ENCODE data around the gene PAX9.

PAX9 gene

GRCh38 chr14:36661506-36662257, at the start of gene PAX9:
Gene PAX9, plus strand, starts transcription at chr14:36661860. Its CDS starts 230 bp downstream, at chr14:36662090.
- peak; percentile 87 for ATAC-seq
- TF ChIP-seq ESRRG (CRISPR knock-in tag; IDR thresholded peaks at IDR 0.05) (no peak), RARB (CRISPR knock-in tag; IDR thresholded peaks at IDR 0.05) (no peak)

- no peak for ATAC-seq
- TF ChIP-seq TOX (CRISPR knock-in tag; IDR thresholded peaks at IDR 0.05; ENCODE audit: borderline replicate concordance) (no peak), CREB5 (CRISPR knock-in tag; IDR thresholded peaks at IDR 0.05; ENCODE audit: low read depth) (no peak), TCF4 (CRISPR knock-in tag; IDR thresholded peaks at IDR 0.05; ENCODE audit: borderline replicate concordance) (no peak)
Observed at GRCh38 chr14:36617824-36618223, 43.8 kb upstream of the PAX9 start.

- no peak for ATAC-seq
- TF ChIP-seq ARNTL (CRISPR knock-in tag; IDR thresholded peaks at IDR 0.05; ENCODE audit: borderline replicate concordance, low read depth) = no peak
- TF ChIP-seq ZFP3 (CRISPR knock-in tag; IDR thresholded peaks at IDR 0.05) = no peak
- TF ChIP-seq ESRRG (CRISPR knock-in tag; IDR thresholded peaks at IDR 0.05) = no peak
- TF ChIP-seq ISL1 (CRISPR knock-in tag; IDR thresholded peaks at IDR 0.05) = no peak
Observed at GRCh38 chr14:36618641-36619040, 43.0 kb upstream of the PAX9 start.

GRCh38 chr14:36619131-36619530, 42.5 kb upstream of the PAX9 start:
- no peak for ATAC-seq
- no peak for TF ChIP-seq TCF4 (CRISPR knock-in tag; IDR thresholded peaks at IDR 0.05; ENCODE audit: borderline replicate concordance)
- TF ChIP-seq TOX (CRISPR knock-in tag; IDR thresholded peaks at IDR 0.05; ENCODE audit: borderline replicate concordance) = no peak
- no peak for TF ChIP-seq TSHZ2 (CRISPR knock-in tag; IDR thresholded peaks at IDR 0.05)
- TF ChIP-seq POU6F1 (CRISPR knock-in tag; IDR thresholded peaks at IDR 0.05; ENCODE audit: borderline replicate concordance, low read depth) = no peak
- TF ChIP-seq SNAI2 (CRISPR knock-in tag; IDR thresholded peaks at IDR 0.05) = no peak
- no peak for TF ChIP-seq GLIS3 (CRISPR knock-in tag; IDR thresholded peaks at IDR 0.05)
- TF ChIP-seq PPARA (CRISPR knock-in tag; IDR thresholded peaks at IDR 0.05; ENCODE audit: borderline replicate concordance) = no peak
- no peak for TF ChIP-seq CREB5 (CRISPR knock-in tag; IDR thresholded peaks at IDR 0.05; ENCODE audit: low read depth)
- TF ChIP-seq ZNF8 (CRISPR knock-in tag; IDR thresholded peaks at IDR 0.05) = no peak
- no peak for TF ChIP-seq ISL1 (CRISPR knock-in tag; IDR thresholded peaks at IDR 0.05)
- no peak for TF ChIP-seq OSR1 (CRISPR knock-in tag; IDR thresholded peaks at IDR 0.05)
- no peak for TF ChIP-seq ZC3H10 (CRISPR knock-in tag; IDR thresholded peaks at IDR 0.05)
- TF ChIP-seq ZFP3 (CRISPR knock-in tag; IDR thresholded peaks at IDR 0.05) = no peak
- TF ChIP-seq ARNTL (CRISPR knock-in tag; IDR thresholded peaks at IDR 0.05; ENCODE audit: borderline replicate concordance, low read depth) = no peak
- no peak for TF ChIP-seq ZNF565 (CRISPR knock-in tag; conservative IDR thresholded peaks at IDR 0.05; ENCODE audit: low read depth)
- TF ChIP-seq ESRRG (CRISPR knock-in tag; IDR thresholded peaks at IDR 0.05) = no peak
- TF ChIP-seq BACH2 (CRISPR knock-in tag; IDR thresholded peaks at IDR 0.05; ENCODE audit: borderline replicate concordance) = no peak
- TF ChIP-seq ZFP30 (CRISPR knock-in tag; IDR thresholded peaks at IDR 0.05) = no peak

- ATAC-seq = no peak
- no peak for TF ChIP-seq GLIS3 (CRISPR knock-in tag; IDR thresholded peaks at IDR 0.05)
- TF ChIP-seq POU6F1 (CRISPR knock-in tag; IDR thresholded peaks at IDR 0.05; ENCODE audit: borderline replicate concordance, low read depth) = no peak
- no peak for TF ChIP-seq PATZ1 (CRISPR knock-in tag; IDR thresholded peaks at IDR 0.05; ENCODE audit: borderline replicate concordance)
- no peak for TF ChIP-seq ZNF8 (CRISPR knock-in tag; IDR thresholded peaks at IDR 0.05)
- no peak for TF ChIP-seq ZFP3 (CRISPR knock-in tag; IDR thresholded peaks at IDR 0.05)
- no peak for TF ChIP-seq ZNF70 (CRISPR knock-in tag; IDR thresholded peaks at IDR 0.05)
Observed at GRCh38 chr14:36619853-36620252, 41.8 kb upstream of the PAX9 start.

All from SK-N-SH treated with all-trans-retinoic acid at 6 μM for 48 hours (cell line).